ENCODE results near the gene GUCA1A.
A peak's percentile ranks its signal among the peaks of the same experiment; 100 is the strongest.

Gene GUCA1A

GRCh38 chr6:42135722-42136121 lies 37.4 kb upstream of the GUCA1A start:
- Histone ChIP-seq H3K4me1 (ENCODE audit: control insufficient read depth, insufficient read depth, low read length) (peaks cover 23% of the 10 kb centered on the region), H3K27me3 (ENCODE audit: control insufficient read depth, insufficient read depth, low read length) (no peaks in the 10 kb centered on the region), H3K4me3 (ENCODE audit: low read length) (no peak overlapping the region), H3K36me3 (ENCODE audit: control insufficient read depth, insufficient read depth, low read length) (peaks cover 6% of the 10 kb centered on the region; the same call in 1 of the 2 replicates), H3K9me3 (ENCODE audit: control insufficient read depth, insufficient read depth, low read length) (no peaks in the 10 kb centered on the region), H3K27ac (ENCODE audit: low read length) (no peak overlapping the region)
- no peak for DNase-seq (ENCODE audit: low read depth, low spot score)
- WGBS (ENCODE audit: insufficient coverage, insufficient read length) = no CpG with 5 or more reads among the region's 2 CpGs

- Histone ChIP-seq H3K36me3 (ENCODE audit: control insufficient read depth, insufficient read depth, low read length) (peaks cover 4% of the 10 kb centered on the region; the same call in 1 of the 2 replicates), H3K4me3 (ENCODE audit: low read length) (no peak overlapping the region), H3K9me3 (ENCODE audit: control insufficient read depth, insufficient read depth, low read length) (no peaks in the 10 kb centered on the region), H3K27me3 (ENCODE audit: control insufficient read depth, insufficient read depth, low read length) (no peaks in the 10 kb centered on the region), H3K27ac (ENCODE audit: low read length) (peak overlapping the region; percentile 20), H3K4me1 (ENCODE audit: control insufficient read depth, insufficient read depth, low read length) (peaks cover 21% of the 10 kb centered on the region)
- WGBS (ENCODE audit: insufficient coverage, insufficient read length) = no CpG with 5 or more reads among the region's 14 CpGs
- DNase-seq (ENCODE audit: low read depth, low spot score) = peak; percentile 83
These were observed 36.5 kb upstream of the GUCA1A start for GRCh38 chr6:42136508-42137193.

GRCh38 chr6:42137194-42137753 lies 35.9 kb upstream of the GUCA1A start:
- DNase-seq (ENCODE audit: low read depth, low spot score) = no peak
- H3K4me1 ChIP-seq (ENCODE audit: control insufficient read depth, insufficient read depth, low read length) = peaks cover 21% of the 10 kb centered on the region
- H3K4me3 ChIP-seq (ENCODE audit: low read length) = no peak overlapping the region
- H3K9me3 ChIP-seq (ENCODE audit: control insufficient read depth, insufficient read depth, low read length) = no peaks in the 10 kb centered on the region
- peak overlapping the region; percentile 20 for H3K27ac ChIP-seq (ENCODE audit: low read length)
- H3K27me3 ChIP-seq (ENCODE audit: control insufficient read depth, insufficient read depth, low read length) = no peaks in the 10 kb centered on the region
- peaks cover 4% of the 10 kb centered on the region; the same call in 1 of the 2 replicates for H3K36me3 ChIP-seq (ENCODE audit: control insufficient read depth, insufficient read depth, low read length)
- no CpG with 5 or more reads among the region's 7 CpGs for WGBS (ENCODE audit: insufficient coverage, insufficient read length)

GRCh38 chr6:42138190-42138589 lies 35.0 kb upstream of the GUCA1A start:
- H3K27ac ChIP-seq (ENCODE audit: low read length) = no peak overlapping the region
- no peaks in the 10 kb centered on the region for H3K36me3 ChIP-seq (ENCODE audit: control insufficient read depth, insufficient read depth, low read length)
- no CpG with 5 or more reads among the region's 6 CpGs for WGBS (ENCODE audit: insufficient coverage, insufficient read length)
- H3K4me3 ChIP-seq (ENCODE audit: low read length) = no peak overlapping the region
- no peaks in the 10 kb centered on the region for H3K27me3 ChIP-seq (ENCODE audit: control insufficient read depth, insufficient read depth, low read length)
- peaks cover 19% of the 10 kb centered on the region for H3K4me1 ChIP-seq (ENCODE audit: control insufficient read depth, insufficient read depth, low read length)
- DNase-seq (ENCODE audit: low read depth, low spot score) = no peak
- no peaks in the 10 kb centered on the region for H3K9me3 ChIP-seq (ENCODE audit: control insufficient read depth, insufficient read depth, low read length)

GRCh38 chr6:42138630-42139619 lies 34.2 kb upstream of the GUCA1A start:
- WGBS (ENCODE audit: insufficient coverage, insufficient read length) = no CpG with 5 or more reads among the region's 9 CpGs
- Histone ChIP-seq H3K36me3 (ENCODE audit: control insufficient read depth, insufficient read depth, low read length) (no peaks in the 10 kb centered on the region), H3K4me3 (ENCODE audit: low read length) (no peak overlapping the region), H3K9me3 (ENCODE audit: control insufficient read depth, insufficient read depth, low read length) (no peaks in the 10 kb centered on the region), H3K27ac (ENCODE audit: low read length) (no peak overlapping the region), H3K4me1 (ENCODE audit: control insufficient read depth, insufficient read depth, low read length) (peaks cover 15% of the 10 kb centered on the region), H3K27me3 (ENCODE audit: control insufficient read depth, insufficient read depth, low read length) (no peaks in the 10 kb centered on the region)
- DNase-seq (ENCODE audit: low read depth, low spot score) = no peak

GRCh38 chr6:42140032-42140431 lies 33.1 kb upstream of the GUCA1A start:
- no peak for DNase-seq (ENCODE audit: low read depth, low spot score)
- WGBS (ENCODE audit: insufficient coverage, insufficient read length) = no CpG with 5 or more reads among the region's 5 CpGs
- Histone ChIP-seq H3K4me1 (ENCODE audit: control insufficient read depth, insufficient read depth, low read length) (peaks cover 15% of the 10 kb centered on the region), H3K27ac (ENCODE audit: low read length) (no peak overlapping the region), H3K36me3 (ENCODE audit: control insufficient read depth, insufficient read depth, low read length) (no peaks in the 10 kb centered on the region), H3K27me3 (ENCODE audit: control insufficient read depth, insufficient read depth, low read length) (no peaks in the 10 kb centered on the region), H3K4me3 (ENCODE audit: low read length) (no peak overlapping the region), H3K9me3 (ENCODE audit: control insufficient read depth, insufficient read depth, low read length) (no peaks in the 10 kb centered on the region)

- Histone ChIP-seq H3K27me3 (ENCODE audit: control insufficient read depth, insufficient read depth, low read length) (no peaks in the 10 kb centered on the region), H3K9me3 (ENCODE audit: control insufficient read depth, insufficient read depth, low read length) (no peaks in the 10 kb centered on the region), H3K36me3 (ENCODE audit: control insufficient read depth, insufficient read depth, low read length) (no peaks in the 10 kb centered on the region), H3K27ac (ENCODE audit: low read length) (no peak overlapping the region), H3K4me3 (ENCODE audit: low read length) (peak overlapping the region; percentile 82), H3K4me1 (ENCODE audit: control insufficient read depth, insufficient read depth, low read length) (peaks cover 8% of the 10 kb centered on the region)
- WGBS (ENCODE audit: insufficient coverage, insufficient read length) = no CpG with 5 or more reads among the region's 9 CpGs
- no peak for DNase-seq (ENCODE audit: low read depth, low spot score)
These were observed 32.2 kb upstream of the GUCA1A start for GRCh38 chr6:42140756-42141602.

- H3K27me3 ChIP-seq (ENCODE audit: control insufficient read depth, insufficient read depth, low read length) = no peaks in the 10 kb centered on the region
- H3K4me3 ChIP-seq (ENCODE audit: low read length) = peak overlapping the region; percentile 82
- peaks cover 8% of the 10 kb centered on the region for H3K4me1 ChIP-seq (ENCODE audit: control insufficient read depth, insufficient read depth, low read length)
- WGBS (ENCODE audit: insufficient coverage, insufficient read length) = no CpG with 5 or more reads among the region's 13 CpGs
- H3K27ac ChIP-seq (ENCODE audit: low read length) = no peak overlapping the region
- H3K36me3 ChIP-seq (ENCODE audit: control insufficient read depth, insufficient read depth, low read length) = no peaks in the 10 kb centered on the region
- no peaks in the 10 kb centered on the region for H3K9me3 ChIP-seq (ENCODE audit: control insufficient read depth, insufficient read depth, low read length)
- DNase-seq (ENCODE audit: low read depth, low spot score) = no peak
These were observed 31.5 kb upstream of the GUCA1A start for GRCh38 chr6:42141603-42142117.

GRCh38 chr6:42142118-42142835 lies 30.9 kb upstream of the GUCA1A start, which contains the start of gene C6orf132:
C6orf132 (minus strand) TSS chr6:42142620; CDS start chr6:42142444, 176 bp downstream.
- no CpG with 5 or more reads among the region's 60 CpGs for WGBS (ENCODE audit: insufficient coverage, insufficient read length)
- no peaks in the 10 kb centered on the region for H3K36me3 ChIP-seq (ENCODE audit: control insufficient read depth, insufficient read depth, low read length)
- no peaks in the 10 kb centered on the region for H3K27me3 ChIP-seq (ENCODE audit: control insufficient read depth, insufficient read depth, low read length)
- H3K4me3 ChIP-seq (ENCODE audit: low read length) = peak within 1 kb of the TSS; percentile 82
- H3K4me1 ChIP-seq (ENCODE audit: control insufficient read depth, insufficient read depth, low read length) = peaks cover 8% of the 10 kb centered on the region
- DNase-seq (ENCODE audit: low read depth, low spot score) = no peak
- H3K27ac ChIP-seq (ENCODE audit: low read length) = no peak within 1 kb of the TSS
- no peaks in the 10 kb centered on the region for H3K9me3 ChIP-seq (ENCODE audit: control insufficient read depth, insufficient read depth, low read length)
